Hematopoietic multipotent progenitor cell treated with erythropoietin and hydrocortisone succinate and interleukin-3 and kit ligand, for 15 days (in vitro differentiated cells): Measurements from ENCODE around the gene BUD31.
A peak's percentile ranks its signal among the peaks of the same experiment; 100 is the strongest.
"Not testable (repeated sequence)": the region's sequence is repeated elsewhere in the genome, so short reads cannot be mapped to it uniquely, and the experiment has no call there.

Experiments
- DNase-seq: peaks from one replicate; pipeline ENCODE4 v3.0.0-alpha.2; 2015; ENCODE audit warnings: low spot score

The BUD31 gene

GRCh38 chr7:99399597-99399996 lies 9.2 kb upstream of the BUD31 start:
- DNase-seq: no peak

GRCh38 chr7:99402854-99403253 lies 5.9 kb upstream of the BUD31 start:
- DNase-seq: no peak

GRCh38 chr7:99403764-99404163 lies 5.0 kb upstream of the BUD31 start:
- DNase-seq: no peak

- no peak for DNase-seq
Observed at GRCh38 chr7:99404235-99404976, 4.4 kb upstream of the BUD31 start.

GRCh38 chr7:99404977-99405320 lies 3.8 kb upstream of the BUD31 start:
- no peak for DNase-seq

GRCh38 chr7:99406557-99406956 lies 2.2 kb upstream of the BUD31 start:
- DNase-seq: no peak

- DNase-seq: peak; percentile 57
Observed at GRCh38 chr7:99407872-99408378, 844 bp upstream of the BUD31 start.

GRCh38 chr7:99409192-99409572 lies 413 bp downstream of the BUD31 start:
- no peak for DNase-seq

- peak; percentile 33 for DNase-seq
Observed at GRCh38 chr7:99409806-99410205, 1.0 kb downstream of the BUD31 start.

GRCh38 chr7:99410635-99411034 lies 1.9 kb downstream of the BUD31 start:
- no peak for DNase-seq

- peak; percentile 35 for DNase-seq
Observed at GRCh38 chr7:99415513-99416127, 6.9 kb downstream of the BUD31 start.

- no peak for DNase-seq
Observed at GRCh38 chr7:99418260-99418659, 9.5 kb downstream of the BUD31 start.

- no peak for DNase-seq
Observed at GRCh38 chr7:99419323-99420021, 10.7 kb downstream of the BUD31 start.

- DNase-seq: no peak
Observed at GRCh38 chr7:99420213-99420612, 11.4 kb downstream of the BUD31 start.

- DNase-seq: no peak
Observed at GRCh38 chr7:99420986-99421385, 12.2 kb downstream of the BUD31 start.

GRCh38 chr7:99422186-99422585 lies 13.4 kb downstream of the BUD31 start:
- DNase-seq: peak; percentile 46

GRCh38 chr7:99422625-99423024 lies 13.9 kb downstream of the BUD31 start:
- no peak for DNase-seq

GRCh38 chr7:99424932-99425730 lies 16.4 kb downstream of the BUD31 start:
- DNase-seq: no peak

- no peak for DNase-seq
Observed at GRCh38 chr7:99428972-99429566, 20.3 kb downstream of the BUD31 start.

- DNase-seq: no peak
Observed at GRCh38 chr7:99429756-99430155, 21.0 kb downstream of the BUD31 start.

GRCh38 chr7:99431756-99432540 lies 23.2 kb downstream of the BUD31 start:
- DNase-seq: not testable (repeated sequence)
